ENCODE data around the gene PSMB7.

DNA sequence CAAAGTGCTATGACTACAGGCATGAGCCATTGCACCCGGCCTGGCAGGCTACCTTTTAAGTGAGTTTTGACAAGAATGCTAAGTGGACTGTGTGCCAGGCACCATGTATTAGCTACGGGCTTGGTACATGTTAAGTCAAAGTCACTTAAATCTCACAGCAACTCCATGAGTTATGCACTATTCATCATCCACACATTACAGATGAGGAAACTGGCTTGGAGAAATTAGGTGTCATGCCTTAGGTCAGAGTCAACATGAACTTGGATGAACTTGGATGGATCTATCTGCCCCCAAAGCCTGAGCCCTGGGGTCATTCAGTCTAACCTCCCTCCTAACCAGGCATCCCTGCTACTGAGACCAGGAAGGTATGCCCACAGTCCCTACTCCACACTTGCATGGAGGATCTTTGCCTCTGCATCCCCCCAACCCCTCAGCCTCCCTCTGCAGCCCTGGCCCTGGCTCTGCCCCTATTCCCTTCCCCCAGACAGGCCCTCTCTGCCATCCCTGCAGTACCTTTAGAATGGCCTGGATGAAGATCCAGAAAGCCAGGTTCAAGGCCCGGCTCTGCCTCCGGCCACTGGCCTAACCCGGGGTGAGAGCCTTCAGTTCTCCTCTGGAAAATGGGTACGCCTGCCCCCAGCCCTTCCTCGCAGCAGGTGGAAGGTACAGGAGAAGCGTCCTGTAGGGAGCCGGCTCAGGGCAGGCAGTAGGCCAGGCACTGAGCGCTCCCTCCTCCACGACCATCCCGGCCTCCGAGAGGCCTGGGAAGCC lies 34.3 kb upstream of the PSMB7 start:
- TF ChIP-seq, protein P1, sequence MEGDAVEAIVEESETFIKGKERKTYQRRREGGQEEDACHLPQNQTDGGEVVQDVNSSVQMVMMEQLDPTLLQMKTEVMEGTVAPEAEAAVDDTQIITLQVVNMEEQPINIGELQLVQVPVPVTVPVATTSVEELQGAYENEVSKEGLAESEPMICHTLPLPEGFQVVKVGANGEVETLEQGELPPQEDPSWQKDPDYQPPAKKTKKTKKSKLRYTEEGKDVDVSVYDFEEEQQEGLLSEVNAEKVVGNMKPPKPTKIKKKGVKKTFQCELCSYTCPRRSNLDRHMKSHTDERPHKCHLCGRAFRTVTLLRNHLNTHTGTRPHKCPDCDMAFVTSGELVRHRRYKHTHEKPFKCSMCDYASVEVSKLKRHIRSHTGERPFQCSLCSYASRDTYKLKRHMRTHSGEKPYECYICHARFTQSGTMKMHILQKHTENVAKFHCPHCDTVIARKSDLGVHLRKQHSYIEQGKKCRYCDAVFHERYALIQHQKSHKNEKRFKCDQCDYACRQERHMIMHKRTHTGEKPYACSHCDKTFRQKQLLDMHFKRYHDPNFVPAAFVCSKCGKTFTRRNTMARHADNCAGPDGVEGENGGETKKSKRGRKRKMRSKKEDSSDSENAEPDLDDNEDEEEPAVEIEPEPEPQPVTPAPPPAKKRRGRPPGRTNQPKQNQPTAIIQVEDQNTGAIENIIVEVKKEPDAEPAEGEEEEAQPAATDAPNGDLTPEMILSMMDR (IDR thresholded peaks at IDR 0.05; ENCODE audit: low read depth, low read length, poor library complexity, severe bottlenecking) = no peak
- TF ChIP-seq EZH2phosphoT487 (IDR thresholded peaks at IDR 0.05; ENCODE audit: borderline replicate concordance, low read length) = no peak

All from DOHH2 (cell line).